ENCODE data around the gene GFPT2. TPM values are rescaled to one million over a fixed set of nuclear protein-coding genes. Genes with fewer than 3 reads are reported as not detected.

The GFPT2 gene
- total RNA-seq, 1 experiment from 2014 or later, result 8.2 TPM

DNA sequence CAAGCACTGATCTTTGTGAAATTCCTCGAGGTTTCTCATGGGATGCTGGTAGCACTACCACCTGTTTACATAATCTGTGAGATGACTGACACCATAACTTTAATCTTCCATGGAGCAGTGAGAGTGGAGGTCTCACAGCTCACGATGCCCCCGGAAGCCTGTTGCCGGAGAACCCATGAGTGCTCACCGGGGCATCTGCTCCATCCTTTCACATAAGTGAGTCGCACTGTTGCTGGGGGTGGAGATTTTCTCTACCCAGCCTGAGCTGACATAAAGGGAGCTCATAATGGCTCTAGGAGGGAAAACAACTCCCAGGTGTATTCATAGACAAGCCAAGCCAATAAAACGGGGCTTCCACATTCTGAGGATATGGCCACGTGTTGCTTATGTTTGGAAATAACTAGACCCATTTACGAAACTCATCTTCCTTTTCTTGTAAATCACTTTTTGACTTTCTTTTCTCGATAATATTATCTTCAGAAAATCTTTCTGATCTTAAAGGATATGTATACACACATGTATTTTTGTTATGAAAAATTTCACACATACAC is 11.2 kb upstream of the GFPT2 start:
- TF ChIP-seq, protein P1, sequence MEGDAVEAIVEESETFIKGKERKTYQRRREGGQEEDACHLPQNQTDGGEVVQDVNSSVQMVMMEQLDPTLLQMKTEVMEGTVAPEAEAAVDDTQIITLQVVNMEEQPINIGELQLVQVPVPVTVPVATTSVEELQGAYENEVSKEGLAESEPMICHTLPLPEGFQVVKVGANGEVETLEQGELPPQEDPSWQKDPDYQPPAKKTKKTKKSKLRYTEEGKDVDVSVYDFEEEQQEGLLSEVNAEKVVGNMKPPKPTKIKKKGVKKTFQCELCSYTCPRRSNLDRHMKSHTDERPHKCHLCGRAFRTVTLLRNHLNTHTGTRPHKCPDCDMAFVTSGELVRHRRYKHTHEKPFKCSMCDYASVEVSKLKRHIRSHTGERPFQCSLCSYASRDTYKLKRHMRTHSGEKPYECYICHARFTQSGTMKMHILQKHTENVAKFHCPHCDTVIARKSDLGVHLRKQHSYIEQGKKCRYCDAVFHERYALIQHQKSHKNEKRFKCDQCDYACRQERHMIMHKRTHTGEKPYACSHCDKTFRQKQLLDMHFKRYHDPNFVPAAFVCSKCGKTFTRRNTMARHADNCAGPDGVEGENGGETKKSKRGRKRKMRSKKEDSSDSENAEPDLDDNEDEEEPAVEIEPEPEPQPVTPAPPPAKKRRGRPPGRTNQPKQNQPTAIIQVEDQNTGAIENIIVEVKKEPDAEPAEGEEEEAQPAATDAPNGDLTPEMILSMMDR (IDR thresholded peaks at IDR 0.05; ENCODE audit: unreplicated experiment), result no peak
- no peaks in the 10 kb centered on the region for H3K4me1 Mint-ChIP-seq (ENCODE audit: insufficient read depth, unreplicated experiment)
- no peaks in the 10 kb centered on the region for H3K9me3 Mint-ChIP-seq (ENCODE audit: unreplicated experiment)
- H3K27ac Mint-ChIP-seq (ENCODE audit: low read depth, unreplicated experiment), result no peak overlapping the region
- H3K27me3 Mint-ChIP-seq (ENCODE audit: insufficient read depth, unreplicated experiment), result no peaks in the 10 kb centered on the region
- intact Hi-C loops (cut with micrococcal nuclease), result no loop called here
- ChIA-PET CTCF (no interaction called here), POLR2A (no interaction called here)
- DNase-seq (ENCODE audit: unreplicated experiment), result no peak
- BruUV-seq (replicated peaks), result no TSS peak
- no peak overlapping the region for H3K4me3 Mint-ChIP-seq (ENCODE audit: unreplicated experiment)
- H3K36me3 Mint-ChIP-seq (ENCODE audit: insufficient read depth, unreplicated experiment), result no peaks in the 10 kb centered on the region

- no peak for DNase-seq (ENCODE audit: unreplicated experiment)
- no TSS peak for BruUV-seq (replicated peaks)
- H3K9me3 Mint-ChIP-seq (ENCODE audit: unreplicated experiment), result no peaks in the 10 kb centered on the region
- no peak overlapping the region for H3K27ac Mint-ChIP-seq (ENCODE audit: low read depth, unreplicated experiment)
- intact Hi-C loops (cut with micrococcal nuclease), result no loop called here
- TF ChIP-seq, protein P1 (IDR thresholded peaks at IDR 0.05; ENCODE audit: unreplicated experiment), result no peak
- H3K27me3 Mint-ChIP-seq (ENCODE audit: insufficient read depth, unreplicated experiment), result no peaks in the 10 kb centered on the region
- POLR2A ChIA-PET, result no interaction called here
- CTCF ChIA-PET, result interaction anchor here (0.6 to 1.7 kb wide), 4 partner anchors 24 to 227 kb away, joined by 3 to 4 read pairs (median 4); no protein-coding TSS in a partner anchor
- H3K4me1 Mint-ChIP-seq (ENCODE audit: insufficient read depth, unreplicated experiment), result no peaks in the 10 kb centered on the region
- no peaks in the 10 kb centered on the region for H3K36me3 Mint-ChIP-seq (ENCODE audit: insufficient read depth, unreplicated experiment)
- no peak overlapping the region for H3K4me3 Mint-ChIP-seq (ENCODE audit: unreplicated experiment)
Observed at GRCh38 chr5:180360078-180360957, 7.2 kb upstream of the GFPT2 start.

GRCh38 chr5:180358694-180359093 is 5.6 kb upstream of the GFPT2 start:
- Mint-ChIP-seq H3K36me3 (ENCODE audit: insufficient read depth, unreplicated experiment) (no peaks in the 10 kb centered on the region), H3K4me1 (ENCODE audit: insufficient read depth, unreplicated experiment) (no peaks in the 10 kb centered on the region), H3K27ac (ENCODE audit: low read depth, unreplicated experiment) (no peak overlapping the region), H3K9me3 (ENCODE audit: unreplicated experiment) (no peaks in the 10 kb centered on the region), H3K27me3 (ENCODE audit: insufficient read depth, unreplicated experiment) (peaks cover 12% of the 10 kb centered on the region), H3K4me3 (ENCODE audit: unreplicated experiment) (no peak overlapping the region)
- ChIA-PET CTCF (interaction anchor here (0.8 to 1.7 kb wide), 3 partner anchors 14 to 29 kb away, joined by 3 to 9 read pairs (median 4); no protein-coding TSS in a partner anchor), POLR2A (no interaction called here)
- no TSS peak for BruUV-seq (replicated peaks)
- TF ChIP-seq, protein P1 (IDR thresholded peaks at IDR 0.05; ENCODE audit: unreplicated experiment), result no peak
- intact Hi-C loops (cut with micrococcal nuclease), result no loop called here
- no peak for DNase-seq (ENCODE audit: unreplicated experiment)

GRCh38 chr5:180358179-180358578 is 5.0 kb upstream of the GFPT2 start:
- H3K36me3 Mint-ChIP-seq (ENCODE audit: insufficient read depth, unreplicated experiment), result no peaks in the 10 kb centered on the region
- intact Hi-C loops (cut with micrococcal nuclease), result no loop called here
- H3K4me1 Mint-ChIP-seq (ENCODE audit: insufficient read depth, unreplicated experiment), result no peaks in the 10 kb centered on the region
- DNase-seq (ENCODE audit: unreplicated experiment), result no peak
- H3K27me3 Mint-ChIP-seq (ENCODE audit: insufficient read depth, unreplicated experiment), result peaks cover 12% of the 10 kb centered on the region
- TF ChIP-seq, protein P1 (IDR thresholded peaks at IDR 0.05; ENCODE audit: unreplicated experiment), result no peak
- BruUV-seq (replicated peaks), result no TSS peak
- H3K9me3 Mint-ChIP-seq (ENCODE audit: unreplicated experiment), result no peaks in the 10 kb centered on the region
- ChIA-PET CTCF (interaction anchor here (0.7 to 1.0 kb wide), 3 partner anchors 14 to 127 kb away, joined by 3 to 9 read pairs (median 3); no protein-coding TSS in a partner anchor), POLR2A (no interaction called here)
- no peak overlapping the region for H3K4me3 Mint-ChIP-seq (ENCODE audit: unreplicated experiment)
- H3K27ac Mint-ChIP-seq (ENCODE audit: low read depth, unreplicated experiment), result no peak overlapping the region

Data from MCF 10A (cell line).